NT2/D1 (cell line): ENCODE measurements around the gene EPHB4.

Experiments
- DNase-seq: peaks from one replicate; pipeline ENCODE4 v3.0.0-alpha.2; 2011; ENCODE audit warnings: low read depth, low spot score
- H3K27me3 ChIP-seq: 2 replicates; pipeline ENCODE4 v1.6.0; 2011; ENCODE audit warnings: mild to moderate bottlenecking; ENCODE audit not compliant: insufficient read length, insufficient read depth
- H3K36me3 ChIP-seq: 2 replicates; pipeline ENCODE4 v1.6.1; 2011; ENCODE audit warnings: mild to moderate bottlenecking, low read length, mixed read lengths; ENCODE audit not compliant: insufficient read depth, insufficient read length
- H3K4me1 ChIP-seq: 2 replicates; pipeline ENCODE4 v1.5.1; 2011; ENCODE audit not compliant: insufficient read depth, insufficient read length
- H3K4me3 ChIP-seq: 2 replicates; pipeline ENCODE4 v1.5.1; 2011; ENCODE audit warnings: low read depth; ENCODE audit not compliant: insufficient read length
- H3K9ac ChIP-seq: 2 replicates; pipeline ENCODE4 v1.6.0; 2011; ENCODE audit warnings: low read depth; ENCODE audit not compliant: insufficient read length
- H3K9me3 ChIP-seq: 2 replicates; pipeline ENCODE4 v1.5.1; 2011; ENCODE audit warnings: mild to moderate bottlenecking, low read length; ENCODE audit not compliant: insufficient read depth
- SUZ12 ChIP-seq: IDR thresholded peaks from 2 replicates; pipeline ENCODE4 v1.6.1; 2011; ENCODE audit not compliant: insufficient read length, insufficient read depth; ENCODE audit errors: extremely low read depth
- YY1 ChIP-seq: IDR thresholded peaks from 2 replicates; pipeline ENCODE4 v1.6.1; 2011; ENCODE audit not compliant: insufficient read length, insufficient read depth
- ZNF274 ChIP-seq: IDR thresholded peaks from 2 replicates; pipeline ENCODE4 v1.6.1; 2011; ENCODE audit warnings: mild to moderate bottlenecking, low read depth, low read length

The EPHB4 gene

GRCh38 chr7:100789055-100789454 lies 38.3 kb downstream of the EPHB4 start:
- Histone ChIP-seq H3K27me3 (no peaks in the 10 kb centered on the region), H3K9ac (no peak overlapping the region), H3K9me3 (no peaks in the 10 kb centered on the region), H3K4me1 (peaks cover 4% of the 10 kb centered on the region), H3K36me3 (no peaks in the 10 kb centered on the region), H3K4me3 (no peak overlapping the region)
- no peak for TF ChIP-seq SUZ12
- TF ChIP-seq YY1 = no peak
- TF ChIP-seq ZNF274 = no peak
- no peak for DNase-seq

- TF ChIP-seq SUZ12 = no peak
- no peak for TF ChIP-seq YY1
- no peak for TF ChIP-seq ZNF274
- Histone ChIP-seq H3K27me3 (no peaks in the 10 kb centered on the region), H3K36me3 (no peaks in the 10 kb centered on the region), H3K4me3 (no peak overlapping the region), H3K4me1 (no peaks in the 10 kb centered on the region), H3K9ac (no peak overlapping the region), H3K9me3 (no peaks in the 10 kb centered on the region; the same call in 1 of the 2 replicates)
- no peak for DNase-seq
Observed at GRCh38 chr7:100786323-100786722, 41.0 kb downstream of the EPHB4 start.

GRCh38 chr7:100785878-100786277 lies 41.4 kb downstream of the EPHB4 start:
- Histone ChIP-seq H3K9ac (no peak overlapping the region), H3K4me1 (no peaks in the 10 kb centered on the region), H3K36me3 (no peaks in the 10 kb centered on the region), H3K4me3 (no peak overlapping the region), H3K9me3 (no peaks in the 10 kb centered on the region; the same call in 1 of the 2 replicates), H3K27me3 (no peaks in the 10 kb centered on the region)
- TF ChIP-seq YY1 = no peak
- no peak for TF ChIP-seq ZNF274
- TF ChIP-seq SUZ12 = no peak
- DNase-seq = no peak

- Histone ChIP-seq H3K4me1 (peaks cover 3% of the 10 kb centered on the region), H3K36me3 (no peaks in the 10 kb centered on the region), H3K27me3 (no peaks in the 10 kb centered on the region), H3K9ac (no peak overlapping the region), H3K9me3 (no peaks in the 10 kb centered on the region; the same call in 1 of the 2 replicates), H3K4me3 (no peak overlapping the region)
- no peak for DNase-seq
- TF ChIP-seq YY1 (no peak), ZNF274 (no peak), SUZ12 (no peak)
Observed at GRCh38 chr7:100783804-100784203, 43.5 kb downstream of the EPHB4 start.

DNA sequence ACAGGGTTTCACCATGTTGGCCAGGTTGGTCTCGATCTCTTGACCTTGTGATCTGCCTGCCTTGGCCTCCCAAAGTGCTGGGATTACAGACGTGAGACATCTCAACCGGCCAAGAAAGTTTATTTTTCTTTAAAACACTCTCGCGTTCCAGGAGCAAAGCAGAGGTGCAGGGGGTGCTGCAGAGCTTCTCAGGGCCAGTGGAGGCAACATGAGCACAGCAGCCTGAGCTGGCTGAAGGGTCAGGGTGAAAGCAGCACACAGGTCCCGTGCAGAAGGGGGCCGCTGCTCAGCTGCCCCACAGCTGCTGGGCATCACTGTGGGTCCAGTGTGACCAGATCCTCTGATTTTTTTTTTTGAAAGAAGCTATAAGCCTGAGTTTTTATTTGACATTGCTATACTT lies 46.1 kb downstream of the EPHB4 start:
- no peak overlapping the region for H3K9ac ChIP-seq
- H3K36me3 ChIP-seq = no peaks in the 10 kb centered on the region
- DNase-seq = no peak
- no peak for TF ChIP-seq ZNF274
- no peak for TF ChIP-seq SUZ12
- no peak for TF ChIP-seq YY1
- H3K4me1 ChIP-seq = peaks cover 3% of the 10 kb centered on the region
- no peak overlapping the region for H3K4me3 ChIP-seq
- no peaks in the 10 kb centered on the region for H3K27me3 ChIP-seq
- H3K9me3 ChIP-seq = no peaks in the 10 kb centered on the region; the same call in 1 of the 2 replicates

DNA sequence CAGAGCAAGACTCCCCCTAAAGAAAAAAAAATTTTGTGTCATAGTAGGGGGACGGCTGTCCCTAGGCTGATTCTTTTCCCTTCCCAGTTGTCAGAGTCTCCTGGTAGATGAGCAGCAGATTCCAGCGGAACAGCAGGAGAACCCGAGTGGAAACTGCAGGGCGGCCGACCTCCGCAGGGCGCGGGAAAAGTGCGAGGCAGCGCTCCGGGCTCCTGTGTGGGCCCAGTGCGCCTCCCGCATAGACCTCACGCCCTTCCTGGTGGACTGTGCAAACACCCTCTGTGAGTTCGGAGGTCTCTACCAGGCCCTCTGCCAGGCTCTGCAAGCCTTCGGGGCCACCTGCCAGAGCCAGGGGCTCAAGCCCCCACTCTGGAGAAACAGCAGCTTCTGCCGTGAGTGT lies 48.0 kb downstream of the EPHB4 start:
- TF ChIP-seq ZNF274 (no peak), YY1 (no peak)
- no peak overlapping the region for H3K4me3 ChIP-seq
- H3K36me3 ChIP-seq = no peaks in the 10 kb centered on the region
- no peaks in the 10 kb centered on the region; the same call in 1 of the 2 replicates for H3K9me3 ChIP-seq
- no peak for DNase-seq
- H3K9ac ChIP-seq = no peak overlapping the region
- peaks cover 3% of the 10 kb centered on the region for H3K4me1 ChIP-seq
- no peaks in the 10 kb centered on the region for H3K27me3 ChIP-seq

DNA sequence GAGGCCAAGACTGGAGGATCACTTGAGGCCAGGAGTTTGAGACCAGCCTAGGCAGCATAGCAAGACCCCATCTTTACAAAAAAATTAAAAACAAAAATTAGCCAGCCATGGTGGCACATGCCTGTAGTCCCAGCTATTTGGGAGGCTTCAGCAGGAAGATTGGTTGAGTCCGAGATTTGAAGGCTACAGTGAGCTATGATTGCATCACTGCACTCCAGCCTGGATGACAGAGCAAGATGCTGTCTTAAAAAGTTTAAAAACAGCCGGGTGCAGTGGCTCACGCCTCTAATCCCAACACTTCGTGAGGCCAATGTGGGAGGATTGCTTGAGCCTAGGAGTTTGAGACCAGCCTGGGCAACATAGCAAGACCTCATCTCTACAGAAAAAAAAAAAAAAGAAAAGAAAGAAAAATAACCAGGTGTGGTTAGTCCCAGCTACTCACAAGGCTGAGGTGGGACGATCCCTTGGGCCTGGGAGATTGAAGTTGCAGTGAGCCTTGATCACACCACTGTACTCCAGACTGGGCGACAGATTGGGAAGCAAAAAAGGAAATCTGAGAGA lies 49.2 kb downstream of the EPHB4 start:
- H3K9me3 ChIP-seq = no peaks in the 10 kb centered on the region
- no peak for DNase-seq
- H3K4me3 ChIP-seq = no peak overlapping the region
- no peak overlapping the region for H3K9ac ChIP-seq
- H3K36me3 ChIP-seq = no peaks in the 10 kb centered on the region
- TF ChIP-seq SUZ12 = no peak
- TF ChIP-seq ZNF274 = no peak
- TF ChIP-seq YY1 = no peak
- H3K4me1 ChIP-seq = peaks cover 3% of the 10 kb centered on the region
- H3K27me3 ChIP-seq = no peaks in the 10 kb centered on the region
